K562 (cell line): ENCODE results near the gene ANXA1. TPM values are rescaled to one million over a fixed set of nuclear protein-coding genes. Genes with fewer than 3 reads are reported as not detected.
A peak's percentile ranks its signal among the peaks of the same experiment; 100 is the strongest.

Experiments
- ATAC-seq: fragments of 200-7000 bp; cut with Tn5 transposase; 3 replicates; pipeline ENCODE4 v1.9.1; 2020; ENCODE audit warnings: moderate library complexity
- BruUV-seq: library from RNA; stranded (reverse); fragments of 400-500 nt; replicated peaks from 2 replicates; lab custom pipeline; 2021; lab: Mats Ljungman, UMichigan
- CTCF ChIA-PET: fragments of 300-600 bp; formaldehyde crosslinking; extraction: SDS; loops from one replicate; lab custom pipeline; 2021; ENCODE audit warnings: low intra/inter-chr PET ratio; lab: Yijun Ruan, JAX
- POLR2A ChIA-PET: fragments of 300-600, 350-650 bp; sonication (Branson Sonifier 250); formaldehyde crosslinking; extraction: SDS; loops from one replicate; lab custom pipeline; 2021; ENCODE audit warnings: antibody characterized with exemption, inconsistent platforms; lab: Yijun Ruan, JAX
- DNase-seq, 4 experiments: peaks; one replicate each; pipeline versions ENCODE4 v3.0.0 to v3.0.0-alpha.2; 2011 to 2018; ENCODE audit warnings: low spot score in 3 of 4, mixed read lengths in 3 of 4; ENCODE audit errors: extremely low read depth in 1 of 4
- FAIRE-seq: peaks from 2 replicates; lab custom pipeline; 2011; peaks lifted over from hg19 to GRCh38; lab: Jason Lieb, UNC
- H2AFZ ChIP-seq: 2 replicates; pipeline ENCODE4 v1.6.0; 2011; ENCODE audit warnings: low read depth, low read length, control low read depth, inconsistent platforms
- H3K27ac ChIP-seq: fragments of 200-600 bp; 3 replicates; pipeline ENCODE4 v1.8.0; 2011; ENCODE audit warnings: low read depth, mild to moderate bottlenecking, control low read depth, inconsistent platforms, low read length, moderate library complexity, mixed read lengths; ENCODE audit errors: extremely low read depth
- H3K27me3 ChIP-seq, 2 experiments: fragments of 300-600 bp in 1 of 2; 2 replicates in 1 of 2; 3 replicates in 1 of 2; pipeline versions ENCODE4 v1.6.0 to v1.8.0; 2011; ENCODE audit warnings: inconsistent platforms in 2 of 2, low read length in 2 of 2, mild to moderate bottlenecking in 1 of 2, mixed read lengths in 1 of 2, moderate library complexity in 1 of 2; ENCODE audit not compliant: control insufficient read depth in 2 of 2, insufficient read depth in 2 of 2
- H3K36me3 ChIP-seq: fragments of 300-600 bp; 3 replicates; pipeline ENCODE4 v1.8.0; 2011; ENCODE audit warnings: mild to moderate bottlenecking, low read length, inconsistent platforms; ENCODE audit not compliant: control insufficient read depth, insufficient read depth
- H3K4me1 ChIP-seq, 2 experiments: fragments of 200-600 bp in 1 of 2; replicated peaks in 1 of 2; 2 replicates in 1 of 2; 3 replicates in 1 of 2; pipeline versions ENCODE4 v1.5.1 to v1.8.0; 2011; ENCODE audit warnings: inconsistent platforms in 2 of 2, low read length in 2 of 2, mild to moderate bottlenecking in 1 of 2, mixed read lengths in 1 of 2, moderate library complexity in 1 of 2; ENCODE audit not compliant: control insufficient read depth in 2 of 2, insufficient read depth in 2 of 2
- H3K4me2 ChIP-seq: 2 replicates; pipeline ENCODE4 v1.6.1; 2011; ENCODE audit warnings: low read length, control low read depth, inconsistent platforms, mixed read lengths; ENCODE audit not compliant: insufficient read depth
- H3K4me3 ChIP-seq: fragments of 200-600 bp; sonication (generic), shearing (Covaris generic); 2 replicates; pipeline ENCODE4 v1.5.1; 2016; ENCODE audit warnings: control low read depth, inconsistent platforms
- H3K79me2 ChIP-seq: fragments of 200-600 bp; 3 replicates; pipeline ENCODE4 v1.8.0; 2011; ENCODE audit warnings: low read length, inconsistent platforms; ENCODE audit not compliant: control insufficient read depth, insufficient read depth
- H3K9ac ChIP-seq, 2 experiments: 2 replicates each; pipeline versions ENCODE4 v1.6.0 to v1.6.1; 2011; ENCODE audit warnings: low read depth in 2 of 2, low read length in 2 of 2, control low read depth in 1 of 2, inconsistent platforms in 1 of 2, mild to moderate bottlenecking in 1 of 2, mixed read lengths in 1 of 2; ENCODE audit not compliant: insufficient read depth in 1 of 2
- H3K9me1 ChIP-seq: one replicate; pipeline ENCODE4 v1.6.0; 2011; ENCODE audit warnings: inconsistent platforms, mild to moderate bottlenecking, low read length, moderate library complexity; ENCODE audit not compliant: control insufficient read depth, insufficient read depth
- H3K9me3 ChIP-seq: replicated peaks from 2 replicates; pipeline ENCODE4 v1.5.1; 2011; ENCODE audit warnings: low read depth, low read length, inconsistent platforms; ENCODE audit not compliant: control insufficient read depth, insufficient read depth
- H4K20me1 ChIP-seq: replicated peaks from 2 replicates; pipeline ENCODE4 v1.6.1; 2011; ENCODE audit warnings: low read length, inconsistent platforms, mixed read lengths; ENCODE audit not compliant: control insufficient read depth, insufficient read depth
- CAMTA2 ChIP-seq: fragments of 250-450 bp; sonication (Bioruptor Pico); conservative IDR thresholded peaks from 2 replicates; pipeline ENCODE4 v1.5.1; 2022
- CBX3 ChIP-seq, 2 experiments: IDR thresholded peaks; 1 replicate in 1 of 2; 2 replicates in 1 of 2; pipeline ENCODE4 v1.6.1; 2012; ENCODE audit warnings: inconsistent platforms in 2 of 2, low read length in 2 of 2, borderline replicate concordance in 1 of 2, control low read depth in 1 of 2
- CHD1 ChIP-seq: fragments of 200-600 bp; sonication (generic); IDR thresholded peaks from one replicate; pipeline ENCODE4 v1.6.1; 2012; ENCODE audit warnings: mild to moderate bottlenecking, moderate library complexity, low read length, inconsistent platforms
- FOS ChIP-seq: IDR thresholded peaks from 3 replicates; pipeline ENCODE4 v1.6.1; 2011; ENCODE audit not compliant: insufficient read length; ENCODE audit errors: extremely low read depth
- GABPB2 ChIP-seq: fragments of 250-450 bp; sonication (Bioruptor Pico); conservative IDR thresholded peaks from 2 replicates; pipeline ENCODE4 v1.5.1; 2021; ENCODE audit warnings: mild to moderate bottlenecking
- HBP1 ChIP-seq: fragments of 450-650 bp; formaldehyde crosslinking; IDR thresholded peaks from 2 replicates; pipeline ENCODE4 v1.4.0; 2022; ENCODE audit warnings: missing genetic modification characterization
- MAFG ChIP-seq: fragments of 450-650 bp; conservative IDR thresholded peaks from 2 replicates; pipeline ENCODE4 v1.6.1; 2016; ENCODE audit warnings: missing genetic modification characterization, missing compliant biosample characterization
- PHF21A ChIP-seq: fragments of 450-650 bp; IDR thresholded peaks from 2 replicates; pipeline ENCODE4 v1.6.1; 2017; ENCODE audit warnings: low read depth, borderline replicate concordance
- POLR2AphosphoS5 ChIP-seq: IDR thresholded peaks from 2 replicates; pipeline ENCODE4 v1.6.1; 2011; ENCODE audit warnings: mild to moderate bottlenecking, low read depth, low read length, moderate library complexity; ENCODE audit not compliant: control insufficient read depth, insufficient read depth
- PTBP1 ChIP-seq: fragments of 200-400 bp; formaldehyde crosslinking; IDR thresholded peaks from 2 replicates; pipeline ENCODE4 v1.6.1; 2017; ENCODE audit warnings: low read depth, low read length
- RBFOX2 ChIP-seq: fragments of 200-400 bp; formaldehyde crosslinking; IDR thresholded peaks from 2 replicates; pipeline ENCODE4 v1.6.1; 2017; ENCODE audit warnings: low read depth, mild to moderate bottlenecking, low read length, moderate library complexity
- SIN3A ChIP-seq, 2 experiments: fragments of 150-350 bp in 1 of 2; IDR thresholded peaks; 2 replicates each; pipeline ENCODE4 v1.6.1; 2011 to 2016; ENCODE audit warnings: borderline replicate concordance in 2 of 2, low read depth in 2 of 2, low read length in 2 of 2, mild to moderate bottlenecking in 2 of 2, moderate library complexity in 2 of 2; ENCODE audit not compliant: control insufficient read depth in 1 of 2
- TCF3 ChIP-seq: sonication (generic); formaldehyde crosslinking; IDR thresholded peaks from 2 replicates; pipeline ENCODE4 v1.4.0; 2020; ENCODE audit warnings: mild to moderate bottlenecking, missing genetic modification reagents
- ZBTB49 ChIP-seq: sonication (generic); formaldehyde crosslinking; IDR thresholded peaks from 2 replicates; pipeline ENCODE4 v1.8.0; 2022; ENCODE audit warnings: missing genetic modification reagents, mild to moderate bottlenecking, borderline replicate concordance
- ZHX1 ChIP-seq: fragments of 150-350 bp; conservative IDR thresholded peaks from 2 replicates; pipeline ENCODE4 v1.6.1; 2014; ENCODE audit warnings: low read length
- ZKSCAN1 ChIP-seq: fragments of 150-350 bp; IDR thresholded peaks from 2 replicates; pipeline ENCODE4 v1.6.1; 2016; ENCODE audit warnings: low read depth, low read length
- ZNF324 ChIP-seq: fragments of 250-450 bp; sonication (Bioruptor Pico); IDR thresholded peaks from 2 replicates; pipeline ENCODE4 v1.4.0; 2020; ENCODE audit warnings: mild to moderate bottlenecking
- ZNF77 ChIP-seq: fragments of 250-450 bp; sonication (Bioruptor Pico); IDR thresholded peaks from 2 replicates; pipeline ENCODE4 v1.5.0; 2020
- in situ Hi-C: fragments of 300-500 bp; cut with MboI; formaldehyde crosslinking; loops from 4 replicates; pipeline ENCODE4 v1.15.0; 2018; ENCODE audit warnings: inconsistent platforms, mixed read lengths
- intact Hi-C: fragments of 100-400 bp; cut with micrococcal nuclease; formaldehyde crosslinking; loops from 2 replicates; pipeline ENCODE4 v1.14.2; 2022
- polyA plus RNA-seq, 8 experiments: library from polyadenylated mRNA; depleted of rRNA in 4 of 8; stranded (reverse) in 5 of 8; unstranded in 3 of 8; fragments of >200 nt; fragmentation: Nextera tagmentation in 2 of 8; fragmentation: Illumina TruSeq in 1 of 8; extraction: Ambion mirVana in 2 of 8; extraction: Trizol in 1 of 8; gene quantifications; 2 replicates each; pipeline versions ENCODE4 v1.2.1 to v1.2.3, GENCODE V29; 2011 to 2014; ENCODE audit warnings: inconsistent platforms in 1 of 8, missing spikeins in 1 of 8
- total RNA-seq, 7 experiments: library from RNA; depleted of rRNA in 6 of 7; stranded (reverse); fragments of >200 nt in 6 of 7; fragmentation: Illumina TruSeq in 2 of 7; extraction: Trizol in 2 of 7; gene quantifications; 2 replicates each; pipeline versions ENCODE4 v1.2.1 to v1.2.3, GENCODE V29; 2011 to 2021; ENCODE audit warnings: low replicate concordance in 1 of 7

ANXA1 gene
- total and polyA plus RNA-seq, 9 of the 15 experiments (the other 6 are each of a cell fraction or from before 2014, with no cell fraction given): 406 to 1,298 (median 620) TPM

- in situ Hi-C loops: no loop called here
- peak overlapping the region; percentile 92 for H3K4me2 ChIP-seq
- H3K4me1 ChIP-seq: peaks cover 8 to 27% of the 10 kb centered on the region in 2 experiments; a peak in 4 of 5 replicates
- peak overlapping the region; percentile 90 for H3K27ac ChIP-seq
- no peak overlapping the region for H2AFZ ChIP-seq
- H3K27me3 ChIP-seq: no peaks in the 10 kb centered on the region
- DNase-seq (no peak), FAIRE-seq (no peak), ATAC-seq (peak; percentile 35)
- H3K9me3 ChIP-seq: no peaks in the 10 kb centered on the region
- CTCF ChIA-PET: no interaction called here
- peak overlapping the region; percentile 40 to 88; a peak in 3 of 4 replicates for H3K9ac ChIP-seq
- no TSS peak for BruUV-seq
- no peaks in the 10 kb centered on the region; the same call in 1 of the 2 replicates for H4K20me1 ChIP-seq
- H3K79me2 ChIP-seq: peaks cover 69% of the 10 kb centered on the region
- intact Hi-C loops: loop anchor here (5.0 kb wide), 1 partner anchor 825 kb away; no protein-coding TSS in a partner anchor
- POLR2A ChIA-PET: interaction anchor here (1.0 to 1.7 kb wide), 7 partner anchors 8 to 295 kb away, joined by 3 to 5 read pairs (median 4); no protein-coding TSS in a partner anchor
- H3K36me3 ChIP-seq: peaks cover 31% of the 10 kb centered on the region
- H3K4me3 ChIP-seq: peak overlapping the region; percentile 57
- no peaks in the 10 kb centered on the region for H3K9me1 ChIP-seq
- no peak for TF ChIP-seq FOS
- TF ChIP-seq ZNF77: no peak
- peak; percentile 49 for TF ChIP-seq CHD1
- 0 out of 4 replicates have a peak, but pooled peaks of 1 of the 2 experiments have one; percentile 23 for TF ChIP-seq SIN3A (IDR thresholded peaks at IDR 0.05; ENCODE audit: borderline replicate concordance in 2 of 2, control insufficient read depth in 1 of 2, low read depth in 2 of 2, low read length in 2 of 2)
- no peak for TF ChIP-seq MAFG
- peak; percentile 70 for TF ChIP-seq RBFOX2
- TF ChIP-seq ZNF324: no peak
- no peak for TF ChIP-seq CBX3 (IDR thresholded peaks at IDR 0.05; ENCODE audit: borderline replicate concordance in 1 of 2, low read length in 2 of 2)
- TF ChIP-seq ZBTB49 (CRISPR knock-in tag): no peak
- no peak for TF ChIP-seq PTBP1
- no peak for TF ChIP-seq HBP1
- TF ChIP-seq TCF3 (CRISPR knock-in tag): no peak
- no peak for TF ChIP-seq PHF21A
- TF ChIP-seq ZHX1: no peak
- TF ChIP-seq GABPB2: no peak
- TF ChIP-seq ZKSCAN1: no peak
- TF ChIP-seq CAMTA2 (CRISPR knock-in tag): 0 out of 2 replicates have a peak, but pooled peaks have one; percentile 15
- TF ChIP-seq POLR2AphosphoS5: peak; percentile 39
Observed at GRCh38 chr9:73152543-73152844, 829 bp downstream of the ANXA1 start.
